ENCODE data around the gene HCFC1. TPM values are rescaled to one million over a fixed set of nuclear protein-coding genes. Genes with fewer than 3 reads are reported as not detected.

Gene HCFC1
- total RNA-seq, 1 donor from 2014 or later: 108 TPM

GRCh38 chrX:153925739-153926551 is 45.7 kb downstream of the HCFC1 start, which contains the start of gene ARHGAP4:
Gene ARHGAP4 (minus strand): TSS chrX:153926264. CDS start chrX:153926202, 62 bp downstream.
- H3K36me3 Mint-ChIP-seq (ENCODE audit: low read depth): peaks cover 41% of the 10 kb centered on the region
- no peaks in the 10 kb centered on the region for H3K9me3 Mint-ChIP-seq
- H3K27me3 Mint-ChIP-seq (ENCODE audit: low read depth): no peaks in the 10 kb centered on the region
- H3K4me1 Mint-ChIP-seq (ENCODE audit: low read depth): peaks cover 24% of the 10 kb centered on the region
- H3K27ac Mint-ChIP-seq: peak within 1 kb of the TSS; percentile 99
- DNase-seq (ENCODE audit: low spot score): peak; percentile 26
- intact Hi-C loops (cut with micrococcal nuclease): loop anchor here (5.0 to 10.0 kb wide), 3 partner anchors 161 to 449 kb away; partner anchors contain the start of genes EMD, FLNA, MECP2 and PLXNB3
- H3K4me3 Mint-ChIP-seq (ENCODE audit: low read depth): peak within 1 kb of the TSS; percentile 97

- Mint-ChIP-seq H3K9me3 (no peaks in the 10 kb centered on the region), H3K27ac (peak overlapping the region; percentile 95), H3K27me3 (ENCODE audit: low read depth) (no peaks in the 10 kb centered on the region), H3K4me1 (ENCODE audit: low read depth) (peaks cover 24% of the 10 kb centered on the region), H3K36me3 (ENCODE audit: low read depth) (peaks cover 35% of the 10 kb centered on the region), H3K4me3 (ENCODE audit: low read depth) (peak overlapping the region; percentile 97)
- intact Hi-C loops (cut with micrococcal nuclease): loop anchor here (5.0 to 10.0 kb wide), 3 partner anchors 161 to 449 kb away; partner anchors contain the start of genes EMD, FLNA, MECP2 and PLXNB3
- no peak for DNase-seq (ENCODE audit: low spot score)
These were observed 46.3 kb downstream of the HCFC1 start for GRCh38 chrX:153925387-153925738.

GRCh38 chrX:153924149-153924861 is 47.3 kb downstream of the HCFC1 start:
- no peak for DNase-seq (ENCODE audit: low spot score)
- Mint-ChIP-seq H3K36me3 (ENCODE audit: low read depth) (peaks cover 39% of the 10 kb centered on the region), H3K4me1 (ENCODE audit: low read depth) (peaks cover 22% of the 10 kb centered on the region), H3K27me3 (ENCODE audit: low read depth) (no peaks in the 10 kb centered on the region), H3K4me3 (ENCODE audit: low read depth) (peak overlapping the region; percentile 97), H3K9me3 (no peaks in the 10 kb centered on the region), H3K27ac (peak overlapping the region; percentile 95)
- intact Hi-C loops (cut with micrococcal nuclease): loop anchor here (10.0 kb wide), 2 partner anchors 160 to 450 kb away; partner anchors contain the start of genes EMD, FLNA and PLXNB3

- Mint-ChIP-seq H3K4me1 (ENCODE audit: low read depth) (peaks cover 15% of the 10 kb centered on the region), H3K27me3 (ENCODE audit: low read depth) (no peaks in the 10 kb centered on the region), H3K4me3 (ENCODE audit: low read depth) (peak overlapping the region; percentile 97), H3K9me3 (no peaks in the 10 kb centered on the region), H3K27ac (peak overlapping the region; percentile 77), H3K36me3 (ENCODE audit: low read depth) (peaks cover 42% of the 10 kb centered on the region)
- no peak for DNase-seq (ENCODE audit: low spot score)
- intact Hi-C loops (cut with micrococcal nuclease): loop anchor here (10.0 kb wide), 2 partner anchors 158 to 452 kb away; partner anchors contain the start of genes EMD, FLNA and PLXNB3
These were observed 48.4 kb downstream of the HCFC1 start for GRCh38 chrX:153922932-153923857.

- no peaks in the 10 kb centered on the region for H3K27me3 Mint-ChIP-seq (ENCODE audit: low read depth)
- DNase-seq (ENCODE audit: low spot score): no peak
- intact Hi-C loops (cut with micrococcal nuclease): loop anchor here (10.0 kb wide), 2 partner anchors 157 to 453 kb away; partner anchors contain the start of genes EMD, FLNA and PLXNB3
- peak overlapping the region; percentile 77 for H3K27ac Mint-ChIP-seq
- H3K36me3 Mint-ChIP-seq (ENCODE audit: low read depth): peaks cover 50% of the 10 kb centered on the region
- H3K4me3 Mint-ChIP-seq (ENCODE audit: low read depth): peak overlapping the region; percentile 97
- H3K4me1 Mint-ChIP-seq (ENCODE audit: low read depth): peaks cover 14% of the 10 kb centered on the region
- H3K9me3 Mint-ChIP-seq: no peaks in the 10 kb centered on the region
These were observed 49.8 kb downstream of the HCFC1 start for GRCh38 chrX:153921511-153922446.

- intact Hi-C loops (cut with micrococcal nuclease): loop anchor here (10.0 kb wide), 2 partner anchors 156 to 454 kb away; partner anchors contain the start of genes EMD, FLNA and PLXNB3
- Mint-ChIP-seq H3K4me1 (ENCODE audit: low read depth) (peaks cover 14% of the 10 kb centered on the region), H3K9me3 (no peaks in the 10 kb centered on the region), H3K27me3 (ENCODE audit: low read depth) (no peaks in the 10 kb centered on the region), H3K27ac (no peak overlapping the region), H3K4me3 (ENCODE audit: low read depth) (no peak overlapping the region), H3K36me3 (ENCODE audit: low read depth) (peaks cover 56% of the 10 kb centered on the region)
- DNase-seq (ENCODE audit: low spot score): no peak
These were observed 50.5 kb downstream of the HCFC1 start for GRCh38 chrX:153921070-153921469.

- H3K4me1 Mint-ChIP-seq (ENCODE audit: low read depth): peaks cover 14% of the 10 kb centered on the region
- H3K27ac Mint-ChIP-seq: no peak overlapping the region
- H3K4me3 Mint-ChIP-seq (ENCODE audit: low read depth): no peak overlapping the region
- peaks cover 59% of the 10 kb centered on the region for H3K36me3 Mint-ChIP-seq (ENCODE audit: low read depth)
- no peaks in the 10 kb centered on the region for H3K9me3 Mint-ChIP-seq
- intact Hi-C loops (cut with micrococcal nuclease): loop anchor here (10.0 kb wide), 2 partner anchors 156 to 454 kb away; partner anchors contain the start of genes EMD, FLNA and PLXNB3
- DNase-seq (ENCODE audit: low spot score): no peak
- H3K27me3 Mint-ChIP-seq (ENCODE audit: low read depth): no peaks in the 10 kb centered on the region
These were observed 51.1 kb downstream of the HCFC1 start for GRCh38 chrX:153920546-153920945.

- Mint-ChIP-seq H3K4me1 (ENCODE audit: low read depth) (peaks cover 12% of the 10 kb centered on the region), H3K36me3 (ENCODE audit: low read depth) (peaks cover 54% of the 10 kb centered on the region), H3K4me3 (ENCODE audit: low read depth) (no peak overlapping the region), H3K27me3 (ENCODE audit: low read depth) (no peaks in the 10 kb centered on the region), H3K27ac (no peak overlapping the region), H3K9me3 (no peaks in the 10 kb centered on the region)
- DNase-seq (ENCODE audit: low spot score): no peak
- intact Hi-C loops (cut with micrococcal nuclease): no loop called here
These were observed 52.3 kb downstream of the HCFC1 start for GRCh38 chrX:153919281-153919680.

GRCh38 chrX:153917869-153918268 is 53.7 kb downstream of the HCFC1 start:
- H3K9me3 Mint-ChIP-seq: no peaks in the 10 kb centered on the region
- no peaks in the 10 kb centered on the region for H3K27me3 Mint-ChIP-seq (ENCODE audit: low read depth)
- H3K27ac Mint-ChIP-seq: no peak overlapping the region
- no peak overlapping the region for H3K4me3 Mint-ChIP-seq (ENCODE audit: low read depth)
- peaks cover 44% of the 10 kb centered on the region for H3K36me3 Mint-ChIP-seq (ENCODE audit: low read depth)
- no peak for DNase-seq (ENCODE audit: low spot score)
- intact Hi-C loops (cut with micrococcal nuclease): no loop called here
- H3K4me1 Mint-ChIP-seq (ENCODE audit: low read depth): peaks cover 4% of the 10 kb centered on the region

GRCh38 chrX:153913701-153914100 is 57.9 kb downstream of the HCFC1 start:
- Mint-ChIP-seq H3K4me3 (ENCODE audit: low read depth) (no peak overlapping the region), H3K4me1 (ENCODE audit: low read depth) (no peaks in the 10 kb centered on the region), H3K9me3 (no peaks in the 10 kb centered on the region), H3K27me3 (ENCODE audit: low read depth) (no peaks in the 10 kb centered on the region), H3K27ac (no peak overlapping the region), H3K36me3 (ENCODE audit: low read depth) (peaks cover 34% of the 10 kb centered on the region)
- no peak for DNase-seq (ENCODE audit: low spot score)
- intact Hi-C loops (cut with micrococcal nuclease): no loop called here

GRCh38 chrX:153913211-153913610 is 58.4 kb downstream of the HCFC1 start:
- no peaks in the 10 kb centered on the region for H3K9me3 Mint-ChIP-seq
- no peaks in the 10 kb centered on the region for H3K27me3 Mint-ChIP-seq (ENCODE audit: low read depth)
- peaks cover 29% of the 10 kb centered on the region for H3K36me3 Mint-ChIP-seq (ENCODE audit: low read depth)
- H3K4me3 Mint-ChIP-seq (ENCODE audit: low read depth): no peak overlapping the region
- H3K27ac Mint-ChIP-seq: no peak overlapping the region
- H3K4me1 Mint-ChIP-seq (ENCODE audit: low read depth): no peaks in the 10 kb centered on the region
- DNase-seq (ENCODE audit: low spot score): no peak
- intact Hi-C loops (cut with micrococcal nuclease): no loop called here

Measured in activated T-helper 2 cell treated with anti-CD3 and anti-CD28 coated beads, Interferon-gamma antibody, Interleukin-2, Interleukin-4, amounts not matched to agents 10 μg/mL and 5 μg/mL and 100 μg/mL, durations not matched to agents 14 hours and 24 hours and 36 hours (primary cell).